PC-9 (cell line): Measurements from ENCODE around the gene SVOP.

Experiments used
- EZH2 ChIP-seq: fragments of 200-600 bp; sonication (generic); IDR thresholded peaks from 2 replicates; pipeline ENCODE4 v1.8.0; 2017; ENCODE audit warnings: antibody characterized with exemption, low read depth
- TF ChIP-seq, protein P1 (sequence below): fragments of 200-600 bp; sonication (generic); conservative IDR thresholded peaks from 2 replicates; pipeline ENCODE4 v1.6.1; 2017; ENCODE audit warnings: mixed run types, antibody characterized with exemption, mild to moderate bottlenecking, moderate library complexity

GRCh38 chr12:108975024-108975593 lies 45.8 kb downstream of the SVOP start:
- TF ChIP-seq, protein P1, sequence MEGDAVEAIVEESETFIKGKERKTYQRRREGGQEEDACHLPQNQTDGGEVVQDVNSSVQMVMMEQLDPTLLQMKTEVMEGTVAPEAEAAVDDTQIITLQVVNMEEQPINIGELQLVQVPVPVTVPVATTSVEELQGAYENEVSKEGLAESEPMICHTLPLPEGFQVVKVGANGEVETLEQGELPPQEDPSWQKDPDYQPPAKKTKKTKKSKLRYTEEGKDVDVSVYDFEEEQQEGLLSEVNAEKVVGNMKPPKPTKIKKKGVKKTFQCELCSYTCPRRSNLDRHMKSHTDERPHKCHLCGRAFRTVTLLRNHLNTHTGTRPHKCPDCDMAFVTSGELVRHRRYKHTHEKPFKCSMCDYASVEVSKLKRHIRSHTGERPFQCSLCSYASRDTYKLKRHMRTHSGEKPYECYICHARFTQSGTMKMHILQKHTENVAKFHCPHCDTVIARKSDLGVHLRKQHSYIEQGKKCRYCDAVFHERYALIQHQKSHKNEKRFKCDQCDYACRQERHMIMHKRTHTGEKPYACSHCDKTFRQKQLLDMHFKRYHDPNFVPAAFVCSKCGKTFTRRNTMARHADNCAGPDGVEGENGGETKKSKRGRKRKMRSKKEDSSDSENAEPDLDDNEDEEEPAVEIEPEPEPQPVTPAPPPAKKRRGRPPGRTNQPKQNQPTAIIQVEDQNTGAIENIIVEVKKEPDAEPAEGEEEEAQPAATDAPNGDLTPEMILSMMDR, result no peak
- TF ChIP-seq EZH2, result no peak
